Endothelial cell of umbilical vein (primary cell): ENCODE results near the gene KIAA1217. TPM values are rescaled to one million over a fixed set of nuclear protein-coding genes. Genes with fewer than 3 reads are reported as not detected.

ENCODE experiments used
- BruUV-seq: library from RNA; stranded (reverse); fragments of 400-500 nt; replicated peaks from 2 replicates; lab custom pipeline; 2021; lab: Mats Ljungman, UMichigan
- CTCF ChIA-PET: fragments of 300-600, 350-600 bp; sonication (Branson Sonifier 250); formaldehyde crosslinking; loops from one replicate; lab custom pipeline; 2021; ENCODE audit warnings: antibody characterized with exemption, inconsistent platforms; lab: Charles Lee
- POLR2A ChIA-PET: fragments of 300-600, 350-600 bp; sonication (Branson Sonifier 250); formaldehyde crosslinking; loops from one replicate; lab custom pipeline; 2021; ENCODE audit warnings: antibody characterized with exemption, inconsistent platforms; lab: Charles Lee
- DNase-seq: peaks from one replicate; pipeline ENCODE4 v3.0.0-alpha.2; 2011; ENCODE audit warnings: low read depth, low spot score
- FAIRE-seq: peaks from 2 replicates; lab custom pipeline; 2011; peaks lifted over from hg19 to GRCh38; lab: Jason Lieb, UNC
- H2AFZ ChIP-seq: 2 replicates; pipeline ENCODE4 v1.6.0; 2012; ENCODE audit warnings: low read depth, low read length, control low read depth, inconsistent platforms
- H3K27ac ChIP-seq: 2 replicates; pipeline ENCODE4 v1.5.1; 2011; ENCODE audit warnings: low read depth, mild to moderate bottlenecking, control low read depth, low read length, moderate library complexity; ENCODE audit not compliant: insufficient read depth
- H3K27me3 ChIP-seq, 2 experiments: 2 replicates each; pipeline versions ENCODE4 v1.6.0 to v1.6.1; 2011; ENCODE audit warnings: low read length in 2 of 2, mixed read lengths in 1 of 2; ENCODE audit not compliant: control insufficient read depth in 2 of 2, insufficient read depth in 2 of 2
- H3K36me3 ChIP-seq, 2 experiments: 2 replicates in 1 of 2; 3 replicates in 1 of 2; pipeline ENCODE4 v1.5.1; 2011; ENCODE audit warnings: low read length in 2 of 2, mild to moderate bottlenecking in 1 of 2, moderate library complexity in 1 of 2; ENCODE audit not compliant: control insufficient read depth in 2 of 2, insufficient read depth in 2 of 2; ENCODE audit errors: extremely low read depth in 1 of 2
- H3K4me1 ChIP-seq: 3 replicates; pipeline ENCODE4 v1.5.1; 2011; ENCODE audit warnings: mild to moderate bottlenecking, low read length; ENCODE audit not compliant: control insufficient read depth, insufficient read depth; ENCODE audit errors: extremely low read depth
- H3K4me2 ChIP-seq: 2 replicates; pipeline ENCODE4 v1.6.1; 2011; ENCODE audit warnings: low read length, control low read depth, mixed read lengths; ENCODE audit not compliant: insufficient read depth
- H3K4me3 ChIP-seq, 3 experiments: fragments of 200-600 bp in 1 of 3; sonication (generic), shearing (Covaris generic) in 1 of 3; replicated peaks in 1 of 3; 2 replicates each; pipeline ENCODE4 v1.5.1; 2011 to 2016; ENCODE audit warnings: control low read depth in 3 of 3, low read length in 3 of 3, mild to moderate bottlenecking in 2 of 3, inconsistent platforms in 1 of 3, low read depth in 1 of 3, moderate library complexity in 1 of 3; ENCODE audit not compliant: insufficient read depth in 1 of 3
- H3K79me2 ChIP-seq: 2 replicates; pipeline ENCODE4 v1.6.0; 2012; ENCODE audit warnings: low read length, inconsistent platforms; ENCODE audit not compliant: control insufficient read depth, insufficient read depth
- H3K9ac ChIP-seq: replicated peaks from 2 replicates; pipeline ENCODE3; 2011; ENCODE audit warnings: low read length, control low read depth; ENCODE audit not compliant: insufficient read depth; ENCODE audit errors: extremely low read depth
- H3K9me1 ChIP-seq: replicated peaks from 3 replicates; pipeline ENCODE4 v1.6.0; 2011; ENCODE audit warnings: mild to moderate bottlenecking, low read length; ENCODE audit not compliant: control insufficient read depth, insufficient read depth; ENCODE audit errors: extremely low read depth
- H3K9me3 ChIP-seq: replicated peaks from 2 replicates; pipeline ENCODE4 v1.5.1; 2012; ENCODE audit warnings: low read length, inconsistent platforms; ENCODE audit not compliant: control insufficient read depth, insufficient read depth
- H4K20me1 ChIP-seq: replicated peaks from 2 replicates; pipeline ENCODE3; 2011; ENCODE audit warnings: mild to moderate bottlenecking, low read length; ENCODE audit not compliant: control insufficient read depth, insufficient read depth; ENCODE audit errors: extremely low read depth
- CTCF ChIP-seq, 2 donors: IDR thresholded peaks; 1 replicate in 1 of 2; 2 replicates in 1 of 2; pipeline ENCODE4 v1.5.1; 2011; ENCODE audit warnings: low read length in 2 of 2, mild to moderate bottlenecking in 2 of 2, moderate library complexity in 2 of 2, control low read depth in 1 of 2, inconsistent platforms in 1 of 2, low read depth in 1 of 2; ENCODE audit not compliant: insufficient read depth in 1 of 2; ENCODE audit errors: extremely low read depth in 1 of 2
- EZH2 ChIP-seq: IDR thresholded peaks from 2 replicates; pipeline ENCODE4 v1.6.1; 2012; ENCODE audit warnings: borderline replicate concordance, low read depth, mild to moderate bottlenecking, moderate library complexity, low read length, inconsistent platforms; ENCODE audit not compliant: severe bottlenecking
- FOS ChIP-seq: IDR thresholded peaks from 2 replicates; pipeline ENCODE4 v1.6.1; 2011; ENCODE audit warnings: mild to moderate bottlenecking, low read length, moderate library complexity, borderline replicate concordance; ENCODE audit not compliant: insufficient read depth
- GATA2 ChIP-seq: IDR thresholded peaks from 2 replicates; pipeline ENCODE4 v1.7.0; 2011; ENCODE audit warnings: low read depth, mild to moderate bottlenecking, moderate library complexity, mixed read lengths, low read length; ENCODE audit not compliant: insufficient read length, insufficient read depth
- JUN ChIP-seq: IDR thresholded peaks from 2 replicates; pipeline ENCODE4 v1.6.1; 2011; ENCODE audit warnings: borderline replicate concordance, low read depth; ENCODE audit not compliant: insufficient read length, insufficient read depth
- MAX ChIP-seq: IDR thresholded peaks from 2 replicates; pipeline ENCODE4 v1.6.1; 2011; ENCODE audit not compliant: insufficient read depth, insufficient read length
- MYC ChIP-seq: IDR thresholded peaks from one replicate; pipeline ENCODE4 v1.6.1; 2011; ENCODE audit warnings: mild to moderate bottlenecking, low read depth, low read length
- POLR2A ChIP-seq: IDR thresholded peaks from 2 replicates; pipeline ENCODE4 v1.6.1; 2012; ENCODE audit warnings: low read depth, mild to moderate bottlenecking, control low read depth, low read length
- POLR2AphosphoS5 ChIP-seq: IDR thresholded peaks from 2 replicates; pipeline ENCODE4 v1.6.1; 2012; ENCODE audit warnings: low read depth, mild to moderate bottlenecking, control low read depth, low read length, moderate library complexity; ENCODE audit not compliant: insufficient read depth
- dilution Hi-C: fragments of 300-500 bp; cut with MboI; formaldehyde crosslinking; loops from one replicate; pipeline ENCODE4 v1.15.0; 2019; ENCODE audit warnings: low sequenced_read_pairs; ENCODE audit not compliant: extremely low pct_ligation_motif_present
- intact Hi-C: fragments of 100-400 bp; cut with micrococcal nuclease; formaldehyde crosslinking; loops from one replicate; pipeline ENCODE4 v1.10.0; 2022
- polyA plus RNA-seq, 4 experiments: library from polyadenylated mRNA; depleted of rRNA in 3 of 4; stranded (reverse) in 3 of 4; unstranded in 1 of 4; fragments of >200 nt; gene quantifications; 2 replicates each; pipeline versions ENCODE4 v1.2.1 to v1.2.3, GENCODE V29; 2011 to 2012; ENCODE audit warnings: missing spikeins in 1 of 4
- total RNA-seq: library from RNA; stranded (reverse); gene quantifications from 2 replicates; pipeline ENCODE4 v1.2.3, GENCODE V29; 2021

KIAA1217 gene
- total and polyA plus RNA-seq, 2 donors (not counting 3 experiments of a cell fraction or from before 2014, with no cell fraction given), result 0.83 to 10.3 TPM

- no peak overlapping the region for H2AFZ ChIP-seq
- no peak overlapping the region for H3K4me3 ChIP-seq
- no peak overlapping the region for H3K4me2 ChIP-seq
- no peaks in the 10 kb centered on the region for H3K4me1 ChIP-seq
- no peaks in the 10 kb centered on the region for H3K79me2 ChIP-seq
- no peak overlapping the region for H3K27ac ChIP-seq
- no TSS peak for BruUV-seq
- ChIA-PET POLR2A (no interaction called here), CTCF (no interaction called here)
- H3K27me3 ChIP-seq, result no peaks in the 10 kb centered on the region
- H4K20me1 ChIP-seq, result no peaks in the 10 kb centered on the region
- intact Hi-C loops (no loop called here), dilution Hi-C loops (no loop called here)
- H3K9ac ChIP-seq, result no peak overlapping the region
- no peaks in the 10 kb centered on the region for H3K36me3 ChIP-seq
- FAIRE-seq, result no peak
- no peaks in the 10 kb centered on the region for H3K9me3 ChIP-seq
- DNase-seq, result no peak
- no peak for TF ChIP-seq GATA2
- TF ChIP-seq CTCF (IDR thresholded peaks at IDR 0.05; ENCODE audit: extremely low read depth in 1 of 2, insufficient read depth in 1 of 2, low read depth in 1 of 2, low read length in 2 of 2), result no peak
- TF ChIP-seq FOS, result no peak
- TF ChIP-seq MYC, result no peak
- no peak for TF ChIP-seq JUN
- no peak for TF ChIP-seq MAX
- no peak for TF ChIP-seq POLR2A
- no peak for TF ChIP-seq POLR2AphosphoS5
- no peak for TF ChIP-seq EZH2
- H3K9me1 ChIP-seq, result no peaks in the 10 kb centered on the region
Measured at GRCh38 chr10:24344695-24345463, 135.9 kb downstream of the KIAA1217 start.
